ENCODE measurements around the gene IL18.
"Not testable (repeated sequence)": the region's sequence is repeated elsewhere in the genome, so short reads cannot be mapped to it uniquely, and the experiment has no call there.

The IL18 gene

DNA sequence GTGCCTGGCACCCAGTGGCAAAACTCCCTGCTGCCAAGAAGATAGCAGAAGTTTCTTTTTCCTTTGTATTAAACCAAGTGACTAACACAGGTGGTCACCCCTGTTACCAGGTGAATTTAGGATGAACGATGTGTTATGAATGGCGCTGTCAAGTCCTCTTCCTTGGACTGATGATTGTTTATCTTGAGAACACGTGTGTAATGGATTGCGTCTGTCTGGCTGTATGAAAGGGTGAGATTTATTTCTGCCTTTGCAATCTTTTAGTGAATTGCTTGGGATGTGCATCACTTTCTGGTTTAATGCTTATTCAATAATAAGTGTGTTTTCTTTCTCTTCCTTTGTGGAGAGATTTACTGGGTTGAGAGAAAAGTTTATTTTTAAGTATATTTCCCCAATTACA, 40.8 kb downstream of the IL18 start:
- no peak for DNase-seq (ENCODE audit: extremely low read depth in 1 of 2, low read depth in 1 of 2)

DNA sequence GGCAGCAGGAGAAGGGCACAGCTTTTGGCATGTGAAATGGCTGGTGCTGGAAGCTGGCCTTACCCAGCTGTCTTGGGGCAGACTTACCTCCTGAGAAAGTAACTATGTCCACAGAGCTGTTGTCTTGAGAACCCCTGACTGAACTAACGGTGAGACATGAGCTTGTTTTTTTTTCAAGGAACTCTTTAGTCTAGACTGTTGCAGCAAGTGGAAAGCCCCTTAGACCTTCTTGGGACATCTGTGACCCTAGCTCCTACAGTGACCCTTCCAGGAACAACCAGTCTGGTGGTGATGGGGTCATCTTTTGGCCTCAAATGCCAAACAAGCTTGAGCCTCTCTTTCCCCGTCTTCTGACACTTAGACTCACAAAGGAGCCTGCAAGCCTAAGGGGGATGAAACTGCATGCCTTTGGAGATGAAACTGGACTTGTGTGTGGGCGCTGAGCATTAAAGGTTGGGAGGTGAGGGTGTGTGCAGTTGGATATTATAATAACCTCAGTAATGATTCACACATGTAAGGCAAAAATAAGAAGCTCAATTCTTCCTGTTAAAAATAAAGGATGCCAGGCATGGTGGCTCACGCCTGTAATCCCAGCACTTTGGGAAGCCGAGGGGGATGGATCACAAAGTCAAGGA, 41.8 kb downstream of the IL18 start:
- DNase-seq (ENCODE audit: extremely low read depth in 1 of 2, low read depth in 1 of 2), result no peak

DNA sequence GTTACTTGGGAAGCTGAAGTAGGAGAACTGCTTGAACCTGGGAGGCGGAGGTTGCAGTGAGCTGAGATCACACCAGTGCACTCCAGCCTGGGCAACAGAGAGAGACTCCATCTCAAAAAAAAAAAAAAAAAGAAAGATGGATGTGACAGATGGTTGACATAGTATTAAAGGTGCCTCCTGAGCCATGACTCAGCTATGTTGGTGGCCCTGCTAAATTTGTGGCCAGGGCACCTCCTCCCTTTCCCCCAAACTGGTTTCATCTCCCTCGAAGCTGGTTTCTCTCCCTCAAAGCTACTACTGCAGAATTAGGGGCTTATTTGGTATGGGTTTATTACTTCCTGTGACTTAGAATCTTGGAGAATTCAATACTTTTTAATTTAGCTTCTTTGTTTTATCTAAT, 45.7 kb downstream of the IL18 start:
- DNase-seq (ENCODE audit: extremely low read depth in 1 of 2, low read depth in 1 of 2), result no peak

DNA sequence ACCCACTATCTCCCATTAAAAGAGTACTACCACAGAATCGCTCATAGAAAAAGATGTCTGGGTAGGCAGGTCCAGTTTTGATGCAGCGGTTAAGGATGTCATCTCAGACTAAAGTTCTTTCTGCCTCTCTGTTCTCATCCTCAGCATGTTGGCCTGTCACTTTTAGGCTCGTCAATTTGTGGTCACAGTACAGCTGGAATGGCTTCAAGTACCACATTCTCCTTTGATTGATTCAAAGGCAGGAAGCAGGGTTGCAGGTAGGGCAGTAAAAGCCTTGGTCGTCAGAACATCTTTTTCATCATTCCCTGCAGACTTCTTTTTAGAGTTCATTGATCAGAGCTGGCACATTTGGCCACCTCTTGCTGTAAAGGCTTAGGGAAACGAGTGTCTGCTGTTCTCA, 48.5 kb downstream of the IL18 start:
- DNase-seq (ENCODE audit: extremely low read depth in 1 of 2, low read depth in 1 of 2), result no peak

DNA sequence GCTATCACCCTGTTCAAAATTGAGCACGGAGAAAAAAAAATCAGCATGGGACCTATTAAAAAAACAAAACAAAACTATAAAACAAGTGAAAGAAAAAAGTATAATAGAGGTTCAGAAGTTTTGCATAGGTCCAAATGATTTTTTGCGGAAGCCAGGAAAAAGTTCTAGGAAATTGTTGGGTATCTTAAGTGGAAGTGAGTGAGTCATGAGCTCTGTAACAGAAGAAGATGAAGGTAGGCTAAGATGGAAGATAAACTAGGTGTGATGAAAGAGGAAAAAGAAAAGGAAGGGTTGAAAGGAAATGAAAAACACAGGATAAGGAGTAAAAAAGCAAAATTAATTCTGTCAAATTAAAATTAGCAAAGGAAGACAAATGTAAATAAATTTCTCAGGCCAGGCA, 49.4 kb downstream of the IL18 start:
- DNase-seq (ENCODE audit: extremely low read depth in 1 of 2, low read depth in 1 of 2), result no peak

DNA sequence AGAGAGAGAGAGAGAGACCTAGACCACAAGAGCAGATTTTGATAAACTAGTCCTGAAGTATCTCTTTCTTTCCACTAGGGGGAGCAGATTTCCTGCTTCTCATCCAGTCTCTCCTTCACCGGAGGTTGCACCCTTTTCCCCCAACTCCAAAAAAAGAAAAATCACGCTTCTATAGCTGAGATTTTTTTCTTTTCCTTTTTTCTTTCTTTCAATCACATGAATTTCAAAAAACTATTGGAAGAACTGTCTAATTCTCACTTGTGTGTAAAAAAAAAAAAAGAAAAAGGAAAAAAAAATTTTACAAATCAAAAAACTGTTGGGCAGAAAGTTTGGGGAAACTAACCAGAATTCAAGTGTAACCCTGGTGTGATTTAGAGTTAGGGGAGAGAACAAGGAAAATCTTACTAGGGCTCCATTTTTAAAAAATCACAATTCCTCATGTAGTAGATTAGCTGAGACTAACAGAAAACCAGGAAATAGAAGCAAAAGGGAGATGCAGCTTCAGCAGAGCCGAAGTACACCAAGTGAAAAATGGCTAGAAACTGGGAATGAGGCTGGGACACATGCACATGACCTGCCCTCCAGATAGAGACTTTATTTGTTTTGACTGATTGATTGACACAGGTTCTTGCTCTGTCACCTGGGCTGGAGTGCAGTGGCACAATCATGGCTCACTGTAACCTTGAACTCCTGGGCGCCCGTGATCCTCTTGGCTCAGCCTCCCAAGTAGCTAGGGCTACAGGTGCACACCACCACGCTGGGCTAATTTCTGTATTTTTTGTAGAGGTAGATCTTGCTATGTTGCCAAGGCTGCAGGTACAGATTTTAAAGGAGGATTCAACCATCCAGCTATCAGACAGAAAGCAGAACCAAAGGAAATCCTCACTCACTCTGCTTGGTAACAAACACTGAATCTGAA, 50.1 kb downstream of the IL18 start:
- DNase-seq (ENCODE audit: extremely low read depth in 1 of 2, low read depth in 1 of 2), result no peak

DNA sequence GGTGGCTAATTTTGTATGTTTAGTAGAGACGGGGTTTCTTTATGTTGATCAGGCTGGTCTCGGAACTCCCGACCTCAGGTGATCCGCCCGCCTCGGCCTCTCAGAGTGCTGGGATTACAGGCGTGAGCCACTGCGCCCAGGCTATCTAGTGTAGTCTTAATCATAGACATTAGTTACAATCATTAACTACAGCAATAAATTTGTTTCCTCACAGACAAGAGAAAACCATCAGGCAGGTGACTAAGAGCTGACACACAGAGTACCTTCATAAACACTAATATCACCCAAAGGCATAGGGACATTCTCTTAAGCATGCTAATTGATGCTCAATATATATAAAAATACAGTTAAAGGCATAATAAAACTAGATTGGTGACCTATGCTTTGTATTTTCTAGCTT, 57.8 kb downstream of the IL18 start:
- DNase-seq (ENCODE audit: extremely low read depth in 1 of 2, low read depth in 1 of 2), result no peak

DNA sequence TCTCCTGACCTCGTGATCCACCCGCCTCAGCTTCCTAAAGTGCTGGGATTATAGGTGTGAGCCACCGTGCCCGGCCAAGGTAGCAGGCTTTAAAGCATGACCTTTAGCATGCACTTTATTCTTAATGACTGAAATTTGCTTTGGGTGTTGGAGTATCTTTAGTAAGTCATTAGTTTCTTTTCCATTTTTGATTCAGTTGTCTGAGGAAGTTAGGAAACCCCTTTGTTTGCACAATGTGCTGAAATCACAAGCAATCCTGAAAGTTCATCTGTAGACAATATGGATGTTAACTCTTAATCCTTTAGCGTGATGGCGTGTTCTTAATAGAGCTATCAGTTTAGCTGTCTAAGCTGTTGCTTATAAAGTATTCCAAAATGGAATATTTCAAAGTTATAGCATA, 60.4 kb downstream of the IL18 start:
- no peak for DNase-seq (ENCODE audit: extremely low read depth in 1 of 2, low read depth in 1 of 2)

DNA sequence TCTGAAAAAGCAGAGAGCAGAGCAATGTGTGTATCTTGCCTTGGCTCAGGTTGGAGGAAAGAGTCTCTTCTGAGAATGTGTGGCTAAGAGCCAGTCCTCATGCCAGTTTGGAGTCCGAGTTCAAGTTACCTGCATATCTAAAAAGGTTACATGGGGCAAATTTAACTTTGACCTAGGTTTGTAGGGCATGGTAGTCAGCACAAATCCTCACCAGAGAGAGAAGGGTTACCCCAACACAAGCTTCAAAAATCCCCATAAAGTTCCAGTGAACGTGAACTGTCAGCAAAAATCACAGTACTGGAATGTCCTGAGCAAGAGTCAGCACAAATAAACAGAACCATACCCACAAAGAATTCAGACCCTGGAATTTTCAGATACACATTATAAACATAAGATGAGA, 63.4 kb downstream of the IL18 start:
- no peak for DNase-seq (ENCODE audit: extremely low read depth in 1 of 2, low read depth in 1 of 2)

DNA sequence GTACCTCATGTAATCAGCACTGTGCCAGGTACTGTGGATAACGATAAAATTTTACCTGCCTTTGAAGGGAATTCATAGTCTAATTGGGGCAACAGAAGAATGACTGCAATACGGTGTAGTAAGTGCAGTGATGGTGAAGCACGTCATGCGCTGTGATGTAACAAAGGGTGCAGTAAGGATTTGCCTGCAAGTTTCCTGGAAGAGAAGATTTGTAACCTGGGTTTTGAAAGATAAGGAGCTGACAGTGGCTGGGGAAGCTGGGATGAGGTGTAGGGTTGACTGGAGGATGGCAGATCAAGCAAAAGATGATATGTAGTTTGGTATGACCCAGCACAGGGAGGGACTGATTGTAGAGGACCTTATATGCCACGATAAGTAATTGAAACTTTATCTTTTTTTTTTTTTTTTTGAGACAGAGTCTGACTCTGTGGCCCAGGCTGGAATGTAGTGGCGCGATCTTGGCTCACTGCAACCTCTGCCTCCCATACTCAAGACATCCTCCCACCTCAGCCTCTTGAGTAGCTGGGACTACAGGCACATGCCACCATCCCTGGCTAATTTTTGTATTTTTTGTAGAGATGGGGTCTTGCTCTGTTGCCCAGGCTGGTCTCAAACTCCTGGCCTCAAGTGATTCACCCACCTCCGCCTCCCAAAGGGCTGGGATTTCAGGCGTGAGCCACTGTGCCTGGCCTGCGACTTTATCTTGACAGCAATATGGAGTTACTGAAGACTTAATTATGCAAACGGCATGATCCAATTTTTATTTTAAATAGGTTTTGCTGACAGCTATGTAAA, 66.0 kb downstream of the IL18 start:
- no peak for DNase-seq (ENCODE audit: extremely low read depth in 1 of 2, low read depth in 1 of 2)

DNA sequence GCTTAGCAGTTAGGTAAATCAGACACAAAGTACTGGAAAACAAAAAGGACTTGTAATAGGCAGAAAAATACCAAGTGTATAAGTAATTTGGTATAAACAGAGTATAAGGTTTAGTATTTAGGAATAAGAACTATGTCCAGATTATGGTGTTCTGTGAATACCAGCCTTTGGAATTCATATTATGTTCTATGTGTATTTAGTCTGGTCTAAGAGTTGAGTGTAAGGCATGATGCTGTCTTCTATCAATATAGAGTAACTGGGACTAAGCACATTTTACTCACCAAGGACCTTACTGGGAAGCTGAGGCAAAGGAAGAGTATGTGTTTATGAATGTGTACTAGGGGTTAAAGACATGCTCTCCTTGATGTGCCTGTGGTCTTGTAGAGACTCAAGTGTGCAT, 67.7 kb downstream of the IL18 start:
- DNase-seq (ENCODE audit: extremely low read depth in 1 of 2, low read depth in 1 of 2), result no peak

DNA sequence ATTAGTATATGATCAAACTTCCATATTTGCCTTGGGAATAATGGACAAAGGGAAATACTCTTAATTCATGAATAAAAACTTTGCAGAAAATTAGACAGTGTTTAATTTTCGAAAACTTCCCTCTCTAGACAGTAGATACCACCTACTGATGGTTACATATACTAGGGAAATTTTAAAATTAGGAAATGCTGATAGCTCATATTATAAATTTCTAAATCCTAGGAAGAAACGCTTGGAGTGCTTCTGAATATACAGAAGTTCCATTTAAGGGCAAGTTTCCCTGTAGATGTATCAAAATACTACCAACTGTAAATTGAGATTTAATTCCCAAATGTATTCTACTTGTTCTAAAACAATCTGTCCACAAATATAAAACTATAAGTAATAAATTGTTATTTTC, 68.6 kb downstream of the IL18 start:
- not testable (repeated sequence) for DNase-seq (ENCODE audit: extremely low read depth in 1 of 2, low read depth in 1 of 2)

Measured in stimulated activated CD8-positive, alpha-beta memory T cell treated with anti-CD3 and anti-CD28 coated beads, Interleukin-7, amount 100 ng/mL, for 48 hours (primary cell).